HTERT RPE-1 (cell line): Measurements from ENCODE around the gene ART3.

Experiments
- in situ Hi-C: fragments of 300-500 bp; cut with MboI; formaldehyde crosslinking; loops from 4 replicates; pipeline ENCODE4 v1.14.3; 2020; ENCODE audit warnings: low sequenced_read_pairs

The ART3 gene

GRCh38 chr4:76067652-76068286 is 6.7 kb upstream of the ART3 start:
- in situ Hi-C loops: no loop called here

GRCh38 chr4:76072760-76073159 is 1.7 kb upstream of the ART3 start:
- in situ Hi-C loops: no loop called here

- in situ Hi-C loops: no loop called here
Observed at GRCh38 chr4:76074993-76075600, 588 bp downstream of the ART3 start.

GRCh38 chr4:76078033-76078613 is 3.6 kb downstream of the ART3 start:
- in situ Hi-C loops: no loop called here

- in situ Hi-C loops: no loop called here
Observed at GRCh38 chr4:76083386-76083988, 9.0 kb downstream of the ART3 start.

GRCh38 chr4:76084542-76084941 is 10.0 kb downstream of the ART3 start:
- in situ Hi-C loops: no loop called here

- in situ Hi-C loops: no loop called here
Observed at GRCh38 chr4:76087007-76087769, 12.7 kb downstream of the ART3 start.

- in situ Hi-C loops: no loop called here
Observed at GRCh38 chr4:76088719-76089118, 14.2 kb downstream of the ART3 start.

GRCh38 chr4:76090241-76090691 is 15.8 kb downstream of the ART3 start:
- in situ Hi-C loops: no loop called here

GRCh38 chr4:76091052-76091451 is 16.5 kb downstream of the ART3 start:
- in situ Hi-C loops: no loop called here

GRCh38 chr4:76095568-76095967 is 21.1 kb downstream of the ART3 start:
- in situ Hi-C loops: no loop called here

GRCh38 chr4:76096076-76096475 is 21.6 kb downstream of the ART3 start:
- in situ Hi-C loops: no loop called here

GRCh38 chr4:76105652-76106051 is 31.1 kb downstream of the ART3 start:
- in situ Hi-C loops: no loop called here

GRCh38 chr4:76106442-76106841 is 31.9 kb downstream of the ART3 start:
- in situ Hi-C loops: no loop called here

GRCh38 chr4:76108467-76109181 is 34.1 kb downstream of the ART3 start:
- in situ Hi-C loops: no loop called here

- in situ Hi-C loops: no loop called here
Observed at GRCh38 chr4:76116821-76117220, 42.3 kb downstream of the ART3 start.

- in situ Hi-C loops: no loop called here
Observed at GRCh38 chr4:76117536-76117935, 43.0 kb downstream of the ART3 start.

GRCh38 chr4:76120199-76120598 is 45.7 kb downstream of the ART3 start:
- in situ Hi-C loops: no loop called here

- in situ Hi-C loops: no loop called here
Observed at GRCh38 chr4:76125816-76126215, 51.3 kb downstream of the ART3 start.

- in situ Hi-C loops: no loop called here
Observed at GRCh38 chr4:76127754-76128153, 53.2 kb downstream of the ART3 start.

GRCh38 chr4:76141241-76141640 is 66.7 kb downstream of the ART3 start:
- in situ Hi-C loops: no loop called here
